ENCODE results near the gene TMEM139.
"Not testable (repeated sequence)": the region's sequence is repeated elsewhere in the genome, so short reads cannot be mapped to it uniquely, and the experiment has no call there.

Gene TMEM139

GRCh38 chr7:143289888-143290287, 5.1 kb downstream of the TMEM139 start:
- DNase-seq, result not testable (repeated sequence)

- no peak for DNase-seq
These were observed 5.5 kb downstream of the TMEM139 start for GRCh38 chr7:143290293-143290692.

GRCh38 chr7:143292876-143293275, 8.1 kb downstream of the TMEM139 start:
- DNase-seq, result no peak

GRCh38 chr7:143295870-143296269, 11.1 kb downstream of the TMEM139 start:
- DNase-seq, result no peak

GRCh38 chr7:143296686-143297085, 11.9 kb downstream of the TMEM139 start:
- DNase-seq, result no peak

- no peak for DNase-seq
These were observed 14.6 kb downstream of the TMEM139 start for GRCh38 chr7:143299346-143299745.

- peak; percentile 33 for DNase-seq
These were observed 15.1 kb downstream of the TMEM139 start for GRCh38 chr7:143299840-143300239.

GRCh38 chr7:143300959-143301935, 16.5 kb downstream of the TMEM139 start:
- DNase-seq, result no peak

GRCh38 chr7:143303733-143304132, 19.0 kb downstream of the TMEM139 start:
- no peak for DNase-seq

GRCh38 chr7:143304938-143305337, 20.2 kb downstream of the TMEM139 start:
- no peak for DNase-seq

- peak; percentile 50 for DNase-seq
These were observed 20.8 kb downstream of the TMEM139 start for GRCh38 chr7:143305423-143306070.

GRCh38 chr7:143308632-143309031, 23.9 kb downstream of the TMEM139 start:
- DNase-seq, result no peak

GRCh38 chr7:143314127-143314526, 29.4 kb downstream of the TMEM139 start:
- DNase-seq, result no peak

- DNase-seq, result no peak
These were observed 31.0 kb downstream of the TMEM139 start, which contains the start of gene CLCN1 for GRCh38 chr7:143315776-143316175. Gene CLCN1 (plus strand): TSS chr7:143316111. CDS start chr7:143316213, 102 bp downstream.

- DNase-seq, result no peak
These were observed 31.7 kb downstream of the TMEM139 start for GRCh38 chr7:143316492-143316891.

- DNase-seq, result no peak
These were observed 33.9 kb downstream of the TMEM139 start for GRCh38 chr7:143318661-143319060.

GRCh38 chr7:143320620-143321019, 35.9 kb downstream of the TMEM139 start:
- DNase-seq, result no peak

- no peak for DNase-seq
These were observed 36.5 kb downstream of the TMEM139 start for GRCh38 chr7:143321242-143321641.

- DNase-seq, result no peak
These were observed 37.0 kb downstream of the TMEM139 start for GRCh38 chr7:143321734-143322133.

GRCh38 chr7:143322760-143323633, 38.2 kb downstream of the TMEM139 start:
- no peak for DNase-seq

- DNase-seq, result no peak
These were observed 38.9 kb downstream of the TMEM139 start for GRCh38 chr7:143323653-143324052.

GRCh38 chr7:143325240-143325639, 40.5 kb downstream of the TMEM139 start:
- no peak for DNase-seq

- no peak for DNase-seq
These were observed 43.1 kb downstream of the TMEM139 start for GRCh38 chr7:143327903-143328302.
